ENCODE measurements around the gene EIF4ENIF1. TPM values are rescaled to one million over a fixed set of nuclear protein-coding genes. Genes with fewer than 3 reads are reported as not detected.
A peak's percentile ranks its signal among the peaks of the same experiment; 100 is the strongest.

The EIF4ENIF1 gene, protein sequence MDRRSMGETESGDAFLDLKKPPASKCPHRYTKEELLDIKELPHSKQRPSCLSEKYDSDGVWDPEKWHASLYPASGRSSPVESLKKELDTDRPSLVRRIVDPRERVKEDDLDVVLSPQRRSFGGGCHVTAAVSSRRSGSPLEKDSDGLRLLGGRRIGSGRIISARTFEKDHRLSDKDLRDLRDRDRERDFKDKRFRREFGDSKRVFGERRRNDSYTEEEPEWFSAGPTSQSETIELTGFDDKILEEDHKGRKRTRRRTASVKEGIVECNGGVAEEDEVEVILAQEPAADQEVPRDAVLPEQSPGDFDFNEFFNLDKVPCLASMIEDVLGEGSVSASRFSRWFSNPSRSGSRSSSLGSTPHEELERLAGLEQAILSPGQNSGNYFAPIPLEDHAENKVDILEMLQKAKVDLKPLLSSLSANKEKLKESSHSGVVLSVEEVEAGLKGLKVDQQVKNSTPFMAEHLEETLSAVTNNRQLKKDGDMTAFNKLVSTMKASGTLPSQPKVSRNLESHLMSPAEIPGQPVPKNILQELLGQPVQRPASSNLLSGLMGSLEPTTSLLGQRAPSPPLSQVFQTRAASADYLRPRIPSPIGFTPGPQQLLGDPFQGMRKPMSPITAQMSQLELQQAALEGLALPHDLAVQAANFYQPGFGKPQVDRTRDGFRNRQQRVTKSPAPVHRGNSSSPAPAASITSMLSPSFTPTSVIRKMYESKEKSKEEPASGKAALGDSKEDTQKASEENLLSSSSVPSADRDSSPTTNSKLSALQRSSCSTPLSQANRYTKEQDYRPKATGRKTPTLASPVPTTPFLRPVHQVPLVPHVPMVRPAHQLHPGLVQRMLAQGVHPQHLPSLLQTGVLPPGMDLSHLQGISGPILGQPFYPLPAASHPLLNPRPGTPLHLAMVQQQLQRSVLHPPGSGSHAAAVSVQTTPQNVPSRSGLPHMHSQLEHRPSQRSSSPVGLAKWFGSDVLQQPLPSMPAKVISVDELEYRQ
- polyA plus RNA-seq (2011; rRNA removed) (14.5 and 15.5 TPM in 2 replicates), polyA plus RNA-seq (2017; fragmentation: RNase III; extraction: RNeasy Plus Mini Kit Qiagen cat#74134 plus additional on column Dnase treatment) (10.3 to 11.8 TPM (median 11.6 TPM) in 3 replicates), polyA minus RNA-seq (2011; rRNA and poly(A)+ RNA removed) (15.3 and 18.1 TPM in 2 replicates)
- 8.4 and 12.2 TPM in 2 replicates for polyA plus RNA-seq (2012; cell fraction: cytosol; rRNA removed)
- 15.9 and 16.6 TPM in 2 replicates for polyA plus RNA-seq (2012; cell fraction: nucleus; rRNA removed)

DNA sequence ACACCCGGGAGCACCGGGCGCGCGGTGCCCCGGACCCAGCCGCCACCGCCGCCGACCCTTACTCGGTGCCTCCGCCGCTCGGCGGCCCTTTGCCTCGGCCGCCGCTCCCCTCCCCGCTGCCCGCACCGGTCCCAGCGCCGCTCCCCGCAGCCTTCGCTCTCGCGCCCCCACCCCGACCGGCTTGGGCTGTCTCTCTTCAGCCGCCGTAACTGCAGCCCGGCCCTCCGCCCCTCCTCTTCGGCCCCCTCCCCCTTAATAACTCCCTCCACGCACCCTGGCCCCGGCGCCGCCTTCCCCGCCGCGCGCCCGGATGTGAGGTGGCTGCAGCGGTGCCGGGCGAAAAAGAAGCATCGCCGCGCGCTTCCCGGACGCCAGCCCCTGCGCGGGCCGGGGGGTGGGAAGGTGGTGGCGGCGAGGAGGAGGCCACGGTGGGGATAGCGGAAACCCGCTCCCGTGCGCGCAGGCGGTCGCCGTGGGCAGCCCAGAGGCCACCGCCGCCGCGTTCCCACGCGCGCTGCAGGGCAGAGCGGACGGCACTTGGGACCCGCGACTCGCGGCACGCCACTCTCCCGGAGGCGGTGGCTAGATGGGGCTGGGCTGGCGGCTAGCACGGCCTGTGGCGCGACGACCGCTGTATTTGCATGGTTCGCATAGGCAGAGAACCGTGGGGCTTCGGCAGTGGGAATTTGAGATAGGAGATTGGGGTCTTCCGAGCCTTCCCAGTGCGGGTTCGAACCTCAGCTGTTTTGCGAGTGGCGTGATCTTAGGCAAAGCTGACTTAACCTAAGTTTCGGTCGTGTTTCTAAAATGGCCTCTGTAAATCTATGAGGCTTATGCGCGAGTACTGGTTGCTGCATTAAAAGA lies at the start of gene EIF4ENIF1:
Gene EIF4ENIF1 (minus strand): TSS at position 211 of the 864 bp plus-strand sequence. CDS start 1,124 bp downstream, outside the sequence.
- ATAC-seq = peak; percentile 88 to 92
- 1% methylated on average over 12 of the region's 100 CpGs for WGBS (ENCODE audit: missing lambda C conversion rate)
- TF ChIP-seq MAFK (IDR thresholded peaks at IDR 0.05; ENCODE audit: partially characterized antibody) = no peak
- TF ChIP-seq RAD21 (conservative IDR thresholded peaks at IDR 0.05 in 1 of 2, IDR thresholded peaks at IDR 0.05 in 1 of 2) = no peak
- TF ChIP-seq, protein P1, sequence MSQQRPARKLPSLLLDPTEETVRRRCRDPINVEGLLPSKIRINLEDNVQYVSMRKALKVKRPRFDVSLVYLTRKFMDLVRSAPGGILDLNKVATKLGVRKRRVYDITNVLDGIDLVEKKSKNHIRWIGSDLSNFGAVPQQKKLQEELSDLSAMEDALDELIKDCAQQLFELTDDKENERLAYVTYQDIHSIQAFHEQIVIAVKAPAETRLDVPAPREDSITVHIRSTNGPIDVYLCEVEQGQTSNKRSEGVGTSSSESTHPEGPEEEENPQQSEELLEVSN (IDR thresholded peaks at IDR 0.05; ENCODE audit: borderline replicate concordance, low read depth) = no peak
- TF ChIP-seq ZNF302 (CRISPR knock-in tag; IDR thresholded peaks at IDR 0.05) = no peak
- TF ChIP-seq ZC3H11A (IDR thresholded peaks at IDR 0.05) = no peak
- no peak for TF ChIP-seq KDM5A (IDR thresholded peaks at IDR 0.05)
- TF ChIP-seq, protein P2, sequence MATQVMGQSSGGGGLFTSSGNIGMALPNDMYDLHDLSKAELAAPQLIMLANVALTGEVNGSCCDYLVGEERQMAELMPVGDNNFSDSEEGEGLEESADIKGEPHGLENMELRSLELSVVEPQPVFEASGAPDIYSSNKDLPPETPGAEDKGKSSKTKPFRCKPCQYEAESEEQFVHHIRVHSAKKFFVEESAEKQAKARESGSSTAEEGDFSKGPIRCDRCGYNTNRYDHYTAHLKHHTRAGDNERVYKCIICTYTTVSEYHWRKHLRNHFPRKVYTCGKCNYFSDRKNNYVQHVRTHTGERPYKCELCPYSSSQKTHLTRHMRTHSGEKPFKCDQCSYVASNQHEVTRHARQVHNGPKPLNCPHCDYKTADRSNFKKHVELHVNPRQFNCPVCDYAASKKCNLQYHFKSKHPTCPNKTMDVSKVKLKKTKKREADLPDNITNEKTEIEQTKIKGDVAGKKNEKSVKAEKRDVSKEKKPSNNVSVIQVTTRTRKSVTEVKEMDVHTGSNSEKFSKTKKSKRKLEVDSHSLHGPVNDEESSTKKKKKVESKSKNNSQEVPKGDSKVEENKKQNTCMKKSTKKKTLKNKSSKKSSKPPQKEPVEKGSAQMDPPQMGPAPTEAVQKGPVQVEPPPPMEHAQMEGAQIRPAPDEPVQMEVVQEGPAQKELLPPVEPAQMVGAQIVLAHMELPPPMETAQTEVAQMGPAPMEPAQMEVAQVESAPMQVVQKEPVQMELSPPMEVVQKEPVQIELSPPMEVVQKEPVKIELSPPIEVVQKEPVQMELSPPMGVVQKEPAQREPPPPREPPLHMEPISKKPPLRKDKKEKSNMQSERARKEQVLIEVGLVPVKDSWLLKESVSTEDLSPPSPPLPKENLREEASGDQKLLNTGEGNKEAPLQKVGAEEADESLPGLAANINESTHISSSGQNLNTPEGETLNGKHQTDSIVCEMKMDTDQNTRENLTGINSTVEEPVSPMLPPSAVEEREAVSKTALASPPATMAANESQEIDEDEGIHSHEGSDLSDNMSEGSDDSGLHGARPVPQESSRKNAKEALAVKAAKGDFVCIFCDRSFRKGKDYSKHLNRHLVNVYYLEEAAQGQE (IDR thresholded peaks at IDR 0.05) = no peak
- no peak for TF ChIP-seq MYC (IDR thresholded peaks at IDR 0.05; ENCODE audit: borderline replicate concordance, low read length)
- TF ChIP-seq NFE2L2 (conservative IDR thresholded peaks at IDR 0.05; ENCODE audit: low read length) = no peak
- TF ChIP-seq TFCP2L1 (CRISPR knock-in tag; IDR thresholded peaks at IDR 0.05) = no peak
- no peak for TF ChIP-seq ZSCAN20 (CRISPR knock-in tag; IDR thresholded peaks at IDR 0.05)
- TF ChIP-seq, protein P3, sequence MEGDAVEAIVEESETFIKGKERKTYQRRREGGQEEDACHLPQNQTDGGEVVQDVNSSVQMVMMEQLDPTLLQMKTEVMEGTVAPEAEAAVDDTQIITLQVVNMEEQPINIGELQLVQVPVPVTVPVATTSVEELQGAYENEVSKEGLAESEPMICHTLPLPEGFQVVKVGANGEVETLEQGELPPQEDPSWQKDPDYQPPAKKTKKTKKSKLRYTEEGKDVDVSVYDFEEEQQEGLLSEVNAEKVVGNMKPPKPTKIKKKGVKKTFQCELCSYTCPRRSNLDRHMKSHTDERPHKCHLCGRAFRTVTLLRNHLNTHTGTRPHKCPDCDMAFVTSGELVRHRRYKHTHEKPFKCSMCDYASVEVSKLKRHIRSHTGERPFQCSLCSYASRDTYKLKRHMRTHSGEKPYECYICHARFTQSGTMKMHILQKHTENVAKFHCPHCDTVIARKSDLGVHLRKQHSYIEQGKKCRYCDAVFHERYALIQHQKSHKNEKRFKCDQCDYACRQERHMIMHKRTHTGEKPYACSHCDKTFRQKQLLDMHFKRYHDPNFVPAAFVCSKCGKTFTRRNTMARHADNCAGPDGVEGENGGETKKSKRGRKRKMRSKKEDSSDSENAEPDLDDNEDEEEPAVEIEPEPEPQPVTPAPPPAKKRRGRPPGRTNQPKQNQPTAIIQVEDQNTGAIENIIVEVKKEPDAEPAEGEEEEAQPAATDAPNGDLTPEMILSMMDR (IDR thresholded peaks at IDR 0.05) = no peak
- TF ChIP-seq ZFP36 (IDR thresholded peaks at IDR 0.05; ENCODE audit: borderline replicate concordance, partially characterized antibody) = no peak
- no peak for TF ChIP-seq CBX8 (IDR thresholded peaks at IDR 0.05)
- no peak for TF ChIP-seq FOSB (CRISPR knock-in tag; IDR thresholded peaks at IDR 0.05)
- TF ChIP-seq SREBF2 (IDR thresholded peaks at IDR 0.05) = no peak
- no peak for TF ChIP-seq ESRRA (IDR thresholded peaks at IDR 0.05; ENCODE audit: borderline replicate concordance, low read length)
- no peak for TF ChIP-seq POLR2AphosphoS2 (conservative IDR thresholded peaks at IDR 0.05; ENCODE audit: low read length)
- peak; percentile 43 for TF ChIP-seq POLR2A (IDR thresholded peaks at IDR 0.05; ENCODE audit: low read length)
- TF ChIP-seq, protein P4, sequence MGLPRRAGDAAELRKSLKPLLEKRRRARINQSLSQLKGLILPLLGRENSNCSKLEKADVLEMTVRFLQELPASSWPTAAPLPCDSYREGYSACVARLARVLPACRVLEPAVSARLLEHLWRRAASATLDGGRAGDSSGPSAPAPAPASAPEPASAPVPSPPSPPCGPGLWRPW (IDR thresholded peaks at IDR 0.05) = no peak
- TF ChIP-seq GATA3 (IDR thresholded peaks at IDR 0.05; ENCODE audit: borderline replicate concordance) = 0 out of 2 replicates have a peak, but pooled peaks have one; percentile 30
- no peak for TF ChIP-seq JUNB (IDR thresholded peaks at IDR 0.05)
- TF ChIP-seq, protein P5, sequence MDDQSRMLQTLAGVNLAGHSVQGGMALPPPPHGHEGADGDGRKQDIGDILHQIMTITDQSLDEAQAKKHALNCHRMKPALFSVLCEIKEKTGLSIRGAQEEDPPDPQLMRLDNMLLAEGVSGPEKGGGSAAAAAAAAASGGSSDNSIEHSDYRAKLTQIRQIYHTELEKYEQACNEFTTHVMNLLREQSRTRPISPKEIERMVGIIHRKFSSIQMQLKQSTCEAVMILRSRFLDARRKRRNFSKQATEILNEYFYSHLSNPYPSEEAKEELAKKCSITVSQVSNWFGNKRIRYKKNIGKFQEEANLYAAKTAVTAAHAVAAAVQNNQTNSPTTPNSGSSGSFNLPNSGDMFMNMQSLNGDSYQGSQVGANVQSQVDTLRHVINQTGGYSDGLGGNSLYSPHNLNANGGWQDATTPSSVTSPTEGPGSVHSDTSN (IDR thresholded peaks at IDR 0.05) = no peak
- TF ChIP-seq JUN (IDR thresholded peaks at IDR 0.05) = peak; percentile 58 to 83; a peak in 4 of 5 replicates
- no peak for TF ChIP-seq PHF8 (IDR thresholded peaks at IDR 0.05; ENCODE audit: borderline replicate concordance, low read depth)
- no peak for TF ChIP-seq EP300 (IDR thresholded peaks at IDR 0.05)
- no peak for TF ChIP-seq HEYL (CRISPR knock-in tag; IDR thresholded peaks at IDR 0.05)
- no peak for TF ChIP-seq BHLHE40 (IDR thresholded peaks at IDR 0.05; ENCODE audit: low read depth, low read length)
- TF ChIP-seq, protein P6, sequence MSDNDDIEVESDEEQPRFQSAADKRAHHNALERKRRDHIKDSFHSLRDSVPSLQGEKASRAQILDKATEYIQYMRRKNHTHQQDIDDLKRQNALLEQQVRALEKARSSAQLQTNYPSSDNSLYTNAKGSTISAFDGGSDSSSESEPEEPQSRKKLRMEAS (IDR thresholded peaks at IDR 0.05) = peak; percentile 69

More for the DNA sequence above, at the start of gene EIF4ENIF1:
- Histone ChIP-seq H3K4me2 (peak within 1 kb of the TSS; percentile 98), H3K27ac (peak within 1 kb of the TSS; percentile 97 to 100), H3K4me1 (peaks cover 16% of the 10 kb centered on the region), H3K4me3 (peak within 1 kb of the TSS; percentile 97), H3K9me3 (no peaks in the 10 kb centered on the region)
- FAIRE-seq = no peak
- DNase-seq (ENCODE audit: low read depth in 1 of 2, low spot score in 1 of 2) = peak; percentile 62 to 80
- POLR2A ChIA-PET = no interaction called here
- CTCF ChIA-PET = interaction anchor here (1.2 to 1.4 kb wide), 2 partner anchors 144 to 480 kb away, joined by 3 to 4 read pairs; no protein-coding TSS in a partner anchor

All from A549 (cell line).